RCC 7860 (cell line): Measurements from ENCODE around the gene ADGRA1.
"Not testable (repeated sequence)": the region's sequence is repeated elsewhere in the genome, so short reads cannot be mapped to it uniquely, and the experiment has no call there.

ENCODE experiments used
- DNase-seq: peaks from one replicate; pipeline ENCODE4 v3.0.0-alpha.2; 2015; ENCODE audit warnings: low spot score
- FAIRE-seq: peaks from 2 replicates; lab custom pipeline; 2012; peaks lifted over from hg19 to GRCh38; lab: Jason Lieb, UNC

Gene ADGRA1

DNA sequence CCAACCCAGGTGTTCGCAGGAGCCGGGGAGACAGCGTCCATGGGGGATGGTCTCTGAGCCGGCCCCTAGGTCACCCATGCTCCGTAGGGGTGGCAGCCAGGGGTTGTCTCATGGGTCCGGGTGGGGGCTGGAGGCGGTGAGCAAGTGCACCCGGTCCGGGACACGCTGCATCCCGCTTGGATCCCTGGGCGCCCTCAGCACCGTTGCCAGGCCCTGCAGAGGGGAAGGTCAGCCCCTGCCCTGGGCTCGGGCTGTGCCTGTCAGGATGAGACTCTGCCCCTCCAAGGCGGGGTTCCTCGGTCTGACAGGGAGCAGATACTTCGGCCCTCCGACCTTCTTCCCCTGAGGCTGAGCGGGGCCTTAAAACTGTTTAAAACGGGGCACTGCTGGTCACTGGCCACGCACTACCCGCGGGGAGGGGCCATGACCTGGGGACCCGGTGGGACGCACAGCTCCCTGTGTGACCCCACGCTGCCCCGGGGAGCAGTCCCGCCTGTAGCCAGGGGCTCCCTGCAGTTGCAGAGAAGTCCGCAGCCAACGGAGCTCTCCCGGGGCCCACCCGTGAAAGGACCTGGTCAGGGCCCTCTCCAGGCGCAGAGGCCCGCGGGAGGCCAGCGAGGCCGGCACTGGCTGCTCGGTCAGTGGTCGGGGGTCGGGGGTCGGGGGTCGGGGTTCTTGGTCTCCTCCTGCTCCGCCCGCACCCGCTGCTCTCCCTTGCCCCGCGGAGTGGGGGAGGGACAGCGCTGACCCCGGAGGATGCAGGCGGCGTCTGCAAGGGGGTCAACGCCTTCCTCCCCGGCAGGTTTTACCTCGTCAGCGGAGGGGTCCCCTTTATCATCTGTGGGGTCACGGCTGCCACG, 38.9 kb downstream of the ADGRA1 start:
- FAIRE-seq (no peak), DNase-seq (no peak)

DNA sequence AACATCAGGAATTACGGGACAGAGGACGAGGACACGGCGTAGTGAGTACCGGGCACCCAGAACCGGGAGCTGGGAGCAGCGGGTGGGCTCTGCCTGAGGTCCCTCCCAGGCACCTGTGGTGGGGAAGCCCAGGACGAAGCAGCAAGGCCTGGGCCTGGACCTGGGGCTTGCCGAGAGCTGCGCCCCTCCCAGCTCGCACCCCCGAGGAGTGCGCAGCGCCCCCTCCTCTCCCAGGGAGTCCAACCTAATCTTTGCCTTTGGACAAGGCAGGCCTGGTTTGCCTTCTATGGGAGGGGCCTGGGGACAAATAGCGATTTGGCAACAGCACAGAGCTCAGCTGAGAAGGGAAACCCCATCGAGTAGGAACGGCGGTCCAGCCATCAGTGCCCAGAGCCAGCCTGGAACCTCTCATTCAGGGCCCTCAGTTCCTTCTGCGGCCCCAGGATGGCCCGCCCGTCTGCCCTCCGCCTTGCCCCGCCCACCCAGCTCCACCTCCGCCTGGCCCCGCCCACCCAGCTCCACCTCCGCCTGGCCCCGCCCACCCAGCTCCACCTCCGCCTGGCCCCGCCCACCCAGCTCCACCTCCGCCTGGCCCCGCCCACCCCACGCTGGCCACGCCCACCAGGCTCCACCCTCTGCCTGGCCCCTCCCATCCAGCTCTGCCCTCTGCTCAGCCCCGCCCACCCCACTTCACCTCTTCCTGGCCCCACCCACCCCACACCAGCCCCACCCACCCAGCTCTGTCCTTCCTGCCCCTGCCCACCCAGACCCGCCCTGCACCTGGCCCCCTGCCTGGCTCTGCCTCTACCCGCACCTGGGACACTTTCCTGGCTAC, 39.8 kb downstream of the ADGRA1 start:
- no peak for FAIRE-seq

DNA sequence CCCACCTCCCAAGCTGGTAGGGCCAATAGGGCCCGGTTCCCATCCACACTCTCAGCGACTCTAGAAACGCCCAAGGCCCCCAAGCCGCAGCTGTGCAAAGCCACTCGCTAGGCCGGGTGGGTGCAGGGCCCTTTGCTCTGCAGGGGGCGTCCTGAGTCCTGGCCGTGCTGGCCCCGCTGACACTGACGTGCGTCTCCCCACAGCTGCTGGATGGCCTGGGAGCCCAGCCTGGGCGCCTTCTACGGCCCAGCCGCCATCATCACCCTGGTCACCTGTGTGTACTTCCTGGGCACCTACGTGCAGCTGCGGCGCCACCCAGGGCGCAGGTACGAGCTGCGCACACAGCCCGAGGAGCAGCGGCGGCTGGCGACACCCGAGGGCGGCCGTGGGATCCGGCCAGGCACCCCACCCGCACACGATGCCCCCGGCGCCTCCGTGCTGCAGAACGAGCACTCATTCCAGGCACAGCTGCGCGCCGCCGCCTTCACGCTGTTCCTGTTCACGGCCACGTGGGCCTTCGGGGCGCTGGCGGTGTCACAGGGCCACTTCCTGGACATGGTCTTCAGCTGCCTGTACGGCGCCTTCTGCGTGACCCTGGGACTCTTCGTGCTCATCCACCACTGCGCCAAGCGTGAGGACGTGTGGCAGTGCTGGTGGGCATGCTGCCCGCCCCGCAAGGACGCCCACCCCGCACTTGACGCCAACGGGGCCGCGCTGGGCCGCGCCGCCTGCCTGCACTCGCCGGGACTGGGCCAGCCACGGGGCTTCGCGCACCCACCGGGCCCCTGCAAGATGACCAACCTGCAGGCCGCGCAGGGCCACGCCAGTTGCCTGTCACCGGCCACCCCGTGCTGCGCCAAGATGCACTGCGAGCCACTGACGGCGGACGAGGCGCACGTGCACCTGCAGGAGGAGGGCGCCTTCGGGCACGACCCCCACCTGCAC, 40.7 kb downstream of the ADGRA1 start:
- DNase-seq (no peak), FAIRE-seq (no peak)

More for the DNA sequence above, 39.8 kb downstream of the ADGRA1 start:
- DNase-seq = no peak

DNA sequence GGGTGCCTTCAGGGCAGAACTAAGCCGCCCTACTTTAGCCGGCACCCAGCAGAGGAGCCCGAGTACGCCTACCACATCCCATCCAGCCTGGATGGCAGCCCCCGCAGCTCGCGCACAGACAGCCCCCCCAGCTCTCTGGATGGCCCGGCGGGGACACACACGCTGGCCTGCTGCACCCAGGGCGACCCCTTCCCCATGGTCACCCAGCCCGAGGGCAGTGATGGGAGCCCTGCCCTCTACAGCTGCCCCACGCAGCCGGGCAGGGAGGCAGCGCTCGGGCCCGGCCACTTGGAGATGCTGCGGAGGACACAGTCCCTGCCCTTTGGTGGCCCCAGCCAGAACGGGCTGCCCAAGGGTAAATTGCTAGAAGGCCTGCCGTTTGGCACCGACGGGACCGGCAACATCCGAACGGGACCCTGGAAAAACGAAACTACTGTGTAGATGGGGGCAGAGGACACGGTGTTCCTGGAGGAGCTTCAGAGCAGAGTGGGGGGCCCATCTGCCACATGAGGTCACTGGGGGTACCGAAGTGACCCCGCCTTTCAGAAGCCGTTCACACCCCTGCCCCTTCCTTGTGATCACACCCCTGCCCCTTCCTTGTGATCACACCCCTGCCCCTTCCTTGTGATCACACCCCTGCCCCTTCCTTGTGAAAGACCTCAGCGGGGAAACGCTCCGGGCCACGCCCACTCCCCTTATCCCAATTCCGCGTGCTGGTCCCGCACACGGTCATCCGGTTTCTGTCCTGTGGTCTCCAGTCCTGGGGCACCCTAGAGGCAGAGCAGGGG, 41.5 kb downstream of the ADGRA1 start:
- FAIRE-seq = no peak
- DNase-seq = no peak

DNA sequence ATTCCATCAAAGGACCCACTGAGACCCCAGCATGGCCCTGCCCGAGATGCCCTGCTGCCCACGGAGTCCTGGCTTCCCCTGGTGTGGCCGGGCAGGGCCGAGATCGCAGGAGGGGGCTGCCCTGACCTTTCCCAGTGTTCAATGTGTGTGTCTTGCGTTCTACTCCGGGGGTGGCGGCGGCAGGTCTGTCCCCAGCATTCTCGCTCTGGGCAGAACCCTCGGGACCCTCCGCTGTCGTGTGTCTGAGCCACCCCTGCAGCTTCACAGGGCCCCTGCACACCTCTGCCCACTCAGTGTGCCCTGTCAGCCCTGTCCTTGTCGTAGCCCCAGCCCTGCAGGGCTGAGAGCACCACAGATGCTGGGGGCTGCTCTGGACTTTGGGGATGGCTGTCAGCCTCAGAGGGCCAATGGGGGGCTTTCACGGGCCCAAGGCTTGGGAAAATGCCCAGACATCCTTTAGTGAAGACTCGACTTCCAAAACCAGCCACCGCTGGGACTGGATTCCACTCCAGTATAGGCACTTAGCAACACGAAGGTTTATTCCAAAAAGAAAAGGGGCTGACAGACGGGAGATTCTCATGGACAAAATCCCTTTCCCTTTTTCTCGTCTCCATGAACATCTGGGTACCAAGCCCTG, 42.3 kb downstream of the ADGRA1 start:
- no peak for DNase-seq
- no peak for FAIRE-seq

DNA sequence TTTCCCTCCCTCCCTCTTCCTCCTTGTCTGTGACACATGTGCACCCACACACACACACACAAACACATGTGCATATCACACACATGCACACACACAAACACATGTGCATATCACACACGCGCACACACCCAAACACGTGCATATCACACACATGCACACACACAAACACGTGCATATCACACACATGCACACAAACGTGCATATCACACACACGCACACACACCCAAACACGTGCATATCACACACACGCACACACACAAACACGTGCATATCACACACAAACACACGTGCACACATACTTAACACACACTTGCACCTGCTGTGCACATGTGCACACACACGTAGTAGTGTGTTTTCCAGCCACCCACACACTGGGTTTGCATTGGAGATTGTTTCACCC, 42.9 kb downstream of the ADGRA1 start:
- FAIRE-seq (no peak), DNase-seq (no peak)

DNA sequence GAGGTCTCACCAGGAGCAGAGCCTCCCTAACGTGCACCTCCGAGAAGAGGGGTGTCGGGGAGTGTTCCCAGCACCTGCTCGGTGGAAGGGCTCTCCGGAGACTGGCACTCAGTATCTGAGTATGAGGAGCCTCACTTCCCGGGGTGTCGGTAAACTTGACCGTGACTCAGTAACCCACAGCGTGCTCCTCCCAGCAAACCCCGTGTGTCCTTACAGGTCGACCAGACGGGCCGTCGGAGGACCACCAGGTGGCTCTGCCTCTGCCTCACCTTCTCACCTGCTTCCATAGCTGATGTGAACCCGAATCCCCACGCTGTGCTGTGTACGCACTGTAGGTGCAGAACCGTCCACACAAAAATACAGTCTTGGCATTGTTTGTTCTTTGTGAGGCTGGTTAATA, 43.3 kb downstream of the ADGRA1 start:
- FAIRE-seq (no peak), DNase-seq (no peak)

DNA sequence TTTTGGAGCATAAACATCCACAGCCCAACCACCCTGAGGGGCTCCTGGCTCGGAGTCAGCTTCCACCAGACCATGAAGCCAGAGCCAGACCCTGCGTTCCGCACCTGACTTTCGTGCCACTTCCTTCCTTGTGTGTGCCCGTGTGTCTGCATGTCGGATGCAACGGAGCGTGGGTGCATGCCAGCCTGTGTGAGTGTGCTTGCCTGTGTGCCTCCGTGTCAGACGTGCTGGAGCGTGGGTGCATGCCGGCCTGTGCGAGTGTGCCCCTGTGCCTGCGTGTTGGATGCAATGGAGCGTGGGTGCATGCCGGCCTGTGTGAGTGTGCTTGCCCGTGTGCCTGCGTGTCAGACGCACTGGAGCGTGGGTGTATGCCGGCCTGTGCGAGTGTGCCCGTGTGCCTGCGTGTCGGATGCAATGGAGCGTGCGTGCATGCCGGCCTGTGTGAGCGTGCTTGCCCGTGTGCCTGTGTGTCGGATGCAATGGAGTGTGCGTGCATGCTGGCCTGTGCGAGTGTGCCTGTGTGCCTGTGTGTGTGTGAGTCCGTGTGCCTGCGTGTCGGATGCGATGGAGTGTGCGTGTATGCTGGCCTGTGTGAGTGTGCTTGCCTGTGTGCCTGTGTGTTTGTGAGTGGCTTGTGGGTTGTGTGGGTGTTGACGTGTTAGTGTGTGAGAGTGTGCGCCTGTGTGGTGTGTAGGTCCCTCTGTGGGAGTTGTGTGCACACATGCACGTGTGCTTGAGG, 44.2 kb downstream of the ADGRA1 start:
- DNase-seq (no peak), FAIRE-seq (no peak)

DNA sequence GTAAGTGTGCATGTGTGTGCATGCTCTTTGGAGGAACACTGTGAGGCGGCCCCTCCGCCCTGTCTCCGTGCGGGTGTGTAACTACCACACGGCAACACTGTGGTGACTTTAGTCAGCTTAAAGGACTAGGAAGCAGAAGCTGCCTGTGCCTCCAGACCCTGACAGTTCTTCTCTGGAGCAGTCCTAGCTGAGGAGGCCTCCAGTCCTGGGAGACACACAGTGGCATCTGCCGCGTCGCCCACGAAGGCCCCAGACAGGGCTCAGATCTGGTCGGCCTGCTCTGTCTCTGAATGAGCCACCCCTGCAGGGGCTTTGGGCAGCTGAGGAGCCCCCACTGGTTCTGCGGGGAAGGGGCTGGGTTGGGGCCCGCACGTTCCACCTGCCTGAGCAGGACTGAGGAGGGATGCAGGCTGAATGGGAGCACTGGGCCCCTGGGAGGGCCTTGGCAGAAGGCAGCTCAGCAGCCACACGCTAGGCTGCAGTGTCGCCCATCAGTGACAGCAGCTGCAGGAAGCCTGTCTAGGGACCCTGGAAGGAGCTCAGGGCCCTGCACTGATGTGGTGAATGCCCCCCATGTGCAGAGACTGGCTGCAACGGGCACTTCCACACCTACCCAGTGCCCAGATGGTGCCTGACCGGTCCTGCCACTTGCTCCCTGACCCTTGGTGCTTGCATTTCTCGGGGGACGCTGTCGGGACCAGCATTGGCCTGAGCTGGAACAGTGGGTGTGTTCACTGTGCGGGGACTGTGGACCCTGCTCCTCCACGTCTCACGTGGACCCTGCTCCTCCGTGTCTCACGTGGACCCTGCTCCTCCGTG, 45.0 kb downstream of the ADGRA1 start:
- no peak for DNase-seq
- no peak for FAIRE-seq

DNA sequence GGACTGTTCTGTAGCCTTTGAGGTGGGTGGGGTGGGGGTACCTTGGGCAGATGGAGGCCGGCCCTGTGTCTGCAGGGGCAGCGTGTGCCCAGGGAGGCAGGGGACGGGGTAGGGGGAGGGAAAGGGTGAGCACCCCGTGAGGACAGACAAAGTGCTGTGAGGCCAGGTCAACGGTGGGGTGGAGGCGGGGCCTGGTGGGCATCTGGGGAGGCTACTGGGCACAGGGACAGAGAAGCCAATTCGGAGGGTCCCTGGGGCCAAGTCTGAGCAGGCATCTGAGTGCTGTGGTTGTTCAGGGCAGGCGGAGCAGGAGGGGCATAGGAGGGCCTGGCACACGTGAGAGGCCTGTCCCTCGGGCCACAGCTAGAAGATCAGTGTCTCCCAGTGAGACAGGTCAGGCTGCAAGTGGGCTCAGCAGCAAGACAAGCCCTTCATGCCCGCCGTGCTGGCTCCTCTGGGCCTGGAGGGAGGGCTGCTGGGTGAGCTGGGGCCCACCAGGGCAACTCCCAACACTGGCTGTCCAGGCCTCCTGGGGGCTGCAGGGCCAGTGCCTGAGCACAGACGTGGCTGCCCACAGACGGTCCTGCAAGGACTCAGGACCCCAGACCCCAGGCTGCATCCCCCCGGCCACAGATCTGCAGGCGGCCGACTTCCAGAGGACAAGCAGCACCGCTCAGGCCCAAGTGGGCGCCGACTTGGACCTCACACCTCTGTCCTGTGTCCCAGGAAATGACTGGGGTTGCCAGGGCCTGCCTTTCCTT, 45.9 kb downstream of the ADGRA1 start:
- no peak for DNase-seq
- FAIRE-seq = no peak

DNA sequence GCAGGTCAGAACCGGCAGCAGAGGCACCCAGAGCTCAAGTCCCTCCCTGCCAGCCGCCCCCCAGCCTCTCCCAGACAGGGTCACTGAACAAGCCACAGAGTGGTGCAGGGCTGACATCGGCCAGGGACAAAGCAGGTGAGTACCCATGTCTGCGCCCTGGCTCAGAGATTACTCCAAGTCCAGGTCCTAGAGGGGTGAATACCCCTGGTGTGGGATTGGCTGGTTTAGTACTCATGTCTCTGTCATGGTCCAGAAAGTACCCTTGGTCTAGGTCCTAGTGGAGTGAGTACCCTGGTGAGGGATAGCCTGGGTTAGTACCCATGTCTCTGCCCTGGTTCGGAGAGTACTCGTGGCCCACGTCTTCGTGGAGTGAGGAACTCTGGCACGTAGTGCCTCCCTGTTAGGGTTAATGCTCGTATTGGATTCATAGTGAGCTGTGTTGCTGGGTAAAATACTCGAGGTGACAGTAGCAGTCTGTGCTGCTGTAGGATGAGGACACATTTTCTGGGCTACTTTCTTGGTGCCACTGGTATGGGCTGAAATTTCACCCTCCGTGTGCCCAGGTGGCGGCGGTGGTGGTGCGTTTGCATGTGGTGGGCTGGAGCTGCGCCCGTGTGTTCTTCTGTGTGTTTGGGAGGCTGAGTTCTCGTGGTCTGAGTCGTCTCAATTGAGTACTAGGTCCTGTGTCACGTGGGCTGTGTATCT, 46.8 kb downstream of the ADGRA1 start:
- FAIRE-seq (no peak), DNase-seq (no peak)

DNA sequence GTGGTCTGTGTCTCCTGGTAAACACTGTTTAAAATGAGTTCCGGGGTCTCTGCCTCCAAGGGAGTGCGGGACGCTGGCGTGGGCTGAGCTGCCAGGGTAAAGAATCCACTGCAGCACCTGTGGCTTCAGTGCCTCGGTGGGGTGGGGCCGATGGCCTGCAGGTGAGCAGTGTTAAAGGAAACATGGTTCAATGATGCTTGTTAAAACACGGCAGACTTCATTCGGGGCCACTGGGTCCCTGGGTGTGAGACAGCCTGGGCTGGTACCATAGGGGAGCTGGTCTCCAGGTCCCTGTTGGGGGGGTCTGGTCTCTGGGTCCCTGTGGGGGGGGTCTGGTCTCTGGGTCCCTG, 47.4 kb downstream of the ADGRA1 start:
- DNase-seq = no peak
- FAIRE-seq = no peak

DNA sequence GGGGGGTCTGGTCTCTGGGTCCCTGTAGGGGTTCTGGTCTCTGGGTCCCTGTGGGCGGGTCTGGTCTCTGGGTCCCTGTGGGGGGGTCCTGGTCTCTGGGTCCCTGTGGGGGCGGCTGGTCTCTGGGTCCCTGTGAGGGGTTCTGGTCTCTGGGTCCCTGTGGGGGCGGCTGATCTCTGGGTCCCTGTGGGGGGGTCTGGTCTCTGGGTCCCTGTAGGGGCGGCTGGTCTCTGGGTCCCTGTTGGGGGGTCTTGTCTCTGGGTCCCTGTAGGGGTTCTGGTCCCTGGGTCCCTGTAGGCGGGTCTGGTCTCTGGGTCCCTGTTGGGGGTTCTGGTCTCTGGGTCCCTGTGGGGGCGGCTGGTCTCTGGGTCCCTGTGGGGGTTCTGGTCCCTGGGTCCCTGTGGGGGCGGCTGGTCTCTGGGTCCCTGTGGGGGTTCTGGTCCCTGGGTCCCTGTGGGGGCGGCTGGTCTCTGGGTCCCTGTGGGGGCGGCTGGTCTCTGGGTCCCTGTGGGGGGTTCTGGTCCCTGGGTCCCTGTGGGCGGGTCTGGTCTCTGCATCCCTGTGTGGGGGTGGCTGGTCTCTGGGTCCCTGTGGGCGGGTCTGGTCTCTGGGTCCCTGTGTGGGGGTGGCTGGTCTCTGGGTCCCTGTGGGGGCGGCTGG, 49.9 kb downstream of the ADGRA1 start:
- not testable (repeated sequence) for DNase-seq, FAIRE-seq

DNA sequence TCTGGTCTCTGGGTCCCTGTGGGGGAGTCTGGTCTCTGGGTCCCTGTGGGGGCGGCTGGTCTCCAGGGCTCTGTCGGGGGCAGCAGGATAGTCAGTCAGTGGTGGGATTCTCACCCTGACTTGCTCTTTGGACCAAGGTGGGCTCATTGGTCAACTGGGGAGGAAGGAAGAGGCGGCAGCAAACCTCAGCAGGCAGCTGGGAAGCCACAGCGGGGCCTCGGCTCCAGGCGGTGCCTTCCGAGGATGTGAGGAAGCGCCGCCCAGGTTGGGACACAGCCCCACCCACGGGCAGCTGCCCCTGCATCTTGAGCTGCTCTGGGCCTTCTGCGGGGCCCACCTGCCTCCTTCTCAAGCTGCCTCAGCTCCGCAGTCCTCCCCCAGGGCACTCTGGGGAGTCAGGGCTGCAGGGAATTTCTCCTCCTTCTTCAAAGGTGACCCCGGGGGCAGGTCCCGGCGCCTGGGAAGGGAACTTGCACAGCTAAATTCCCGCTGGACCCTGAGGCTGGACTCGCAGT, 51.9 kb downstream of the ADGRA1 start:
- DNase-seq (no peak), FAIRE-seq (no peak)

DNA sequence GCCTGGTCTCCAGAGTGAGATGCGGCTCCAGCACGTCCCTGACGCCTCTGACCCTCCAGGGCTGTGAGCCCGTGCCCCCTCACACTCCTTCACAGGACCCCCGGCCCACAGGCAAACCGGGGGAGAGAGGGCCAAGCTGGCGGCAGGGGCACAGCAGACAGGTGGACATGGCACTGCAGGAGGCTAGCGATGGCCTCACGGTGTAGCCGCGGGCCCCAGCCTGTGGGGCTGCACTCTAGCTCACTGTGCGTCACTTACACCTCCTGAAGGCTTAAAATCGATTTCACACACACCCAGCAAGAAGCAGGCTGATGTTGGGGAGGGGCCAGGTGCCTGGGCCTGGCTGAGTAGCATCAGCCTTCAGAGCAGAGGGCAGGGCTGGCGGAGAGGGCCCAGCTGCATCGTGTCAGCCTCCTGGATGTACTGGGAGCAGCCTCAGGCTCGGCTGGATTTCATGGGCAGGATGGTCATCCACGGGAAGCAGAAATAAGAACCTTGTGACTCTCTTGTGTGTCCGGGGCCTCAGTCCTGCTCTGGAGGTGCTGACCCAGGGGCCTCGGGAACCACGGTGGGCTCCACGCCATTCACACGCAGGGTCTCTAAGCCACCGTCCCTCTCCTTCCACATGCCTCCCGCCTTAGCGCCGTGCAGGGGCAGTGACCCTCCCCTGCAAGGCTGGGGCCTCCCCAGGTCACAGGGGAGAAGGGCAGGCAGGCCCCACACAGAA, 52.9 kb downstream of the ADGRA1 start:
- DNase-seq (no peak), FAIRE-seq (no peak)
